B cell (primary cell): Measurements from ENCODE around the gene RTL1. TPM values are rescaled to one million over a fixed set of nuclear protein-coding genes. Genes with fewer than 3 reads are reported as not detected.

ENCODE experiments used
- ATAC-seq: fragments of 200-7000 bp; cut with Tn5 transposase; one replicate; pipeline ENCODE4 v1.10.0; 2021; ENCODE audit warnings: low read depth, mild to moderate bottlenecking, moderate number of reproducible peaks, moderate library complexity
- CTCF ChIA-PET: fragments of 350-600 bp; sonication (Branson Sonifier 250); formaldehyde crosslinking; loops from one replicate; lab custom pipeline; 2021; ENCODE audit warnings: antibody characterized with exemption, inconsistent platforms; lab: Charles Lee
- POLR2A ChIA-PET: fragments of 350-600 bp; sonication (Branson Sonifier 250); formaldehyde crosslinking; loops from one replicate; lab custom pipeline; 2021; ENCODE audit warnings: antibody characterized with exemption; lab: Charles Lee
- DNase-seq: peaks from one replicate; pipeline ENCODE4 v3.0.0; 2013
- H2AFZ ChIP-seq: 2 replicates; pipeline ENCODE4 v1.6.1; 2012; ENCODE audit warnings: mild to moderate bottlenecking, low read depth, low read length; ENCODE audit not compliant: insufficient read depth, poor library complexity, severe bottlenecking
- H3K27ac ChIP-seq, 2 donors: 1 replicate in 1 of 2; 2 replicates in 1 of 2; pipeline ENCODE4 v1.5.1; 2012 to 2013; ENCODE audit warnings: low read length in 2 of 2, mild to moderate bottlenecking in 2 of 2, moderate library complexity in 1 of 2
- H3K27me3 ChIP-seq, 4 experiments: fragments of 200-600 bp in 1 of 4; sonication (generic) in 1 of 4; replicated peaks in 1 of 4; 1 replicate in 2 of 4; 2 replicates in 2 of 4; pipeline versions ENCODE4 v1.6.1 to v1.7.0; 2013 to 2016; ENCODE audit warnings: low read length in 3 of 4, mild to moderate bottlenecking in 2 of 4, mixed read lengths in 1 of 4, moderate library complexity in 1 of 4; ENCODE audit not compliant: insufficient read depth in 4 of 4, control insufficient read depth in 3 of 4; ENCODE audit errors: control extremely low read depth in 1 of 4
- H3K36me3 ChIP-seq, 2 experiments: replicated peaks in 1 of 2; 1 replicate in 1 of 2; 2 replicates in 1 of 2; pipeline versions ENCODE4 v1.6.1 to v1.7.1; 2013; ENCODE audit warnings: low read length in 1 of 2; ENCODE audit not compliant: insufficient read depth in 2 of 2, control insufficient read depth in 1 of 2; ENCODE audit errors: control extremely low read depth in 1 of 2, extremely low read depth in 1 of 2
- H3K4me1 ChIP-seq, 2 donors: fragments of 200-600 bp in 1 of 2; sonication (generic) in 1 of 2; 1 replicate in 1 of 2; 2 replicates in 1 of 2; pipeline versions ENCODE4 v1.5.1 to v1.6.1; 2013 to 2017; ENCODE audit warnings: low read length in 2 of 2; ENCODE audit not compliant: control insufficient read depth in 2 of 2, insufficient read depth in 2 of 2
- H3K4me2 ChIP-seq: replicated peaks from 2 replicates; pipeline ENCODE3; 2012; ENCODE audit warnings: mild to moderate bottlenecking, low read depth, low read length; ENCODE audit not compliant: poor library complexity, severe bottlenecking
- H3K4me3 ChIP-seq, 5 experiments: fragments of 200-600 bp in 1 of 5; sonication (generic) in 1 of 5; 1 replicate in 3 of 5; 2 replicates in 2 of 5; pipeline versions ENCODE4 v1.5.1 to v1.7.0; 2011 to 2016; ENCODE audit warnings: low read length in 4 of 5, mild to moderate bottlenecking in 4 of 5, low read depth in 2 of 5, control low read depth in 1 of 5, moderate library complexity in 1 of 5; ENCODE audit not compliant: insufficient read depth in 1 of 5; ENCODE audit errors: control extremely low read depth in 1 of 5, extremely low read depth in 1 of 5
- H3K79me2 ChIP-seq: fragments of 200-600 bp; sonication (generic); one replicate; pipeline ENCODE4 v1.6.0; 2016; ENCODE audit warnings: low read length; ENCODE audit not compliant: control insufficient read depth, insufficient read depth
- H3K9ac ChIP-seq: fragments of 200-600 bp; sonication (generic); 2 replicates; pipeline ENCODE4 v1.6.1; 2017; ENCODE audit warnings: mild to moderate bottlenecking, low read length, moderate library complexity
- H3K9me3 ChIP-seq, 3 donors: one replicate each; pipeline versions ENCODE4 v1.6.1 to v1.7.1; 2013; ENCODE audit warnings: low read length in 2 of 3; ENCODE audit not compliant: control insufficient read depth in 2 of 3, insufficient read depth in 1 of 3; ENCODE audit errors: control extremely low read depth in 1 of 3
- H4K20me1 ChIP-seq: 2 replicates; pipeline ENCODE4 v1.6.0; 2012; ENCODE audit warnings: mild to moderate bottlenecking, low read length; ENCODE audit not compliant: insufficient read depth, control insufficient read depth, poor library complexity, severe bottlenecking
- H3K27ac Mint-ChIP-seq: one replicate; pipeline ENCODE4 v1.8.0; 2021; ENCODE audit warnings: mixed read lengths
- H3K27me3 Mint-ChIP-seq: one replicate; pipeline ENCODE4 v1.8.0; 2021; ENCODE audit warnings: mixed read lengths
- H3K4me1 Mint-ChIP-seq: one replicate; pipeline ENCODE4 v1.8.0; 2021; ENCODE audit warnings: mixed read lengths
- H3K4me3 Mint-ChIP-seq: one replicate; pipeline ENCODE4 v1.8.0; 2021; ENCODE audit warnings: mixed read lengths
- H3K9me3 Mint-ChIP-seq: one replicate; pipeline ENCODE4 v1.8.0; 2022; ENCODE audit warnings: mixed read lengths; ENCODE audit not compliant: insufficient read depth
- CTCF ChIP-seq: fragments of 200-600 bp; IDR thresholded peaks from one replicate; pipeline ENCODE4 v1.8.0; 2022; ENCODE audit warnings: antibody characterized with exemption, mild to moderate bottlenecking
- EZH2 ChIP-seq: IDR thresholded peaks from 2 replicates; pipeline ENCODE4 v1.6.1; 2012; ENCODE audit warnings: borderline replicate concordance, low read depth, mild to moderate bottlenecking, moderate library complexity, low read length; ENCODE audit not compliant: insufficient read depth, poor library complexity, severe bottlenecking
- WGBS: methylation state at CpG from one replicate; pipeline ENCODE4 v1.1.5; 2013; ENCODE audit warnings: missing lambda C conversion rate; ENCODE audit not compliant: insufficient coverage; 5-methylcytosine and 5-hydroxymethylcytosine counted together
- intact Hi-C: fragments of 100-400 bp; cut with micrococcal nuclease; formaldehyde crosslinking; loops from one replicate; pipeline ENCODE4 v1.10.0; 2022
- polyA plus RNA-seq: library from polyadenylated mRNA; depleted of rRNA; stranded (reverse); fragments of >200 nt; gene quantifications from 2 replicates; pipeline ENCODE4 v1.2.3, GENCODE V29; 2012
- small RNA-seq: library from RNA; depleted of rRNA; stranded (forward); fragments of <200 nt; gene quantifications from one replicate; pipeline ENCODE3, GENCODE V24; 2012; ENCODE audit warnings: low replicate concordance, low read depth; ENCODE audit not compliant: insufficient read length
- total RNA-seq, 2 donors: library from RNA; stranded (reverse); fragments of 120-200 nt in 1 of 2; gene quantifications; 1 replicate in 1 of 2; 2 replicates in 1 of 2; pipeline versions ENCODE4 v1.2.3 to v1.2.4, GENCODE V29; 2013 to 2022

The RTL1 gene
- total and polyA plus RNA-seq, 2 donors (not counting 1 experiment from before 2014, with no cell fraction given): not detected

DNA sequence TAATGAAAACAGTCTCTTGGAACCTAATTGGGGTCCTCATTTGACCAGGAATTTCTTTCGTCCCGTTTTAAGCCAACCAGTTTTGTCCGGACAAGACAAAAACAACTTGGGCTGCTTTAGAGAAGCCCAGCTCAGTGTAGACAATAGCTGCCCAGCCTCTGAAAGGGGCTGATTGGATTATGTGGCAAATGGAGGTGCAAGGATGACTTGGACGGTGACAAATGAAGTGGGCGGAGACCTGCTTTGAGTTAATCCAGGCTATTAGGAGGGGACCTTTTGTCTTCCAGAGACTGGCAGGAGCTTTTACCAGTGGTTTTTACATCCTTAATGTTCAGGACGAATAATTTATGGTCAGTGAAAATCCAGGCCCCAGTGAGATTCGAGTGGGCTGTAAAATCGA is 72.8 kb downstream of the RTL1 start:
- Mint-ChIP-seq H3K9me3 (no peaks in the 10 kb centered on the region), H3K4me1 (no peaks in the 10 kb centered on the region), H3K4me3 (no peak overlapping the region), H3K27ac (no peak overlapping the region), H3K27me3 (peaks cover 8% of the 10 kb centered on the region)
- DNase-seq: no peak
- H3K79me2 ChIP-seq: no peaks in the 10 kb centered on the region
- no peaks in the 10 kb centered on the region for H3K4me1 ChIP-seq
- no peak overlapping the region for H2AFZ ChIP-seq
- ATAC-seq: no peak
- intact Hi-C loops: no loop called here
- no peak overlapping the region for H3K4me3 ChIP-seq
- TF ChIP-seq CTCF (no peak), EZH2 (no peak)
- no peaks in the 10 kb centered on the region for H4K20me1 ChIP-seq
- WGBS: 88% methylated on average over 6 of the region's 8 CpGs
- no peak overlapping the region for H3K4me2 ChIP-seq
- ChIA-PET CTCF (no interaction called here), POLR2A (no interaction called here)
- no peak overlapping the region for H3K9ac ChIP-seq
- peaks cover 0 to 34% (median 0%) of the 10 kb centered on the region in 3 donors for H3K9me3 ChIP-seq
- H3K36me3 ChIP-seq: no peaks in the 10 kb centered on the region
- peaks cover 0 to 11% (median 0%) of the 10 kb centered on the region in 4 experiments for H3K27me3 ChIP-seq
- no peak overlapping the region for H3K27ac ChIP-seq

Small RNAs within 50 kb of the gene (small RNA-seq; reads per million reads assigned to genes)
- gene MIR127 (not detected), gene MIR136 (not detected), gene MIR337 (not detected), gene MIR370 (not detected), gene MIR431 (not detected), gene MIR432 (not detected), gene MIR433 (not detected), gene MIR493 (not detected), gene RF02145 (not detected), gene SNORD112 (not detected), gene SNORD113-1 (not detected), gene SNORD113-2 (not detected), gene SNORD113-3 (not detected), gene SNORD113-4 (not detected), gene SNORD113-5 (not detected), gene SNORD113-6 (not detected), gene SNORD113-7 (not detected), gene SNORD113-8 (not detected), gene SNORD113-9 (not detected), gene SNORD114-1 (not detected), gene SNORD114-2 (not detected), gene SNORD114-3 (not detected)

Other genes starting within 250 kb of the RTL1 start
- not detected in 2 replicates for gene DLK1, start 176.8 kb downstream of the RTL1 start, total RNA-seq
- gene DLK1, start 176.8 kb downstream of the RTL1 start, polyA plus RNA-seq: not detected in 2 replicates
- gene MEG3, start 77.6 kb downstream of the RTL1 start, total RNA-seq: not detected in 2 replicates
- 0.06 and 0.13 TPM in 2 replicates for gene MEG3, start 77.6 kb downstream of the RTL1 start, polyA plus RNA-seq